K562 (cell line): ENCODE results near the gene LY6G6C. TPM values are rescaled to one million over a fixed set of nuclear protein-coding genes. Genes with fewer than 3 reads are reported as not detected.
A peak's percentile ranks its signal among the peaks of the same experiment; 100 is the strongest.

ENCODE experiments used
- ATF7 ChIP-seq: fragments of 450-650 bp; IDR thresholded peaks from 2 replicates; pipeline ENCODE4 v1.7.1; 2014; ENCODE audit warnings: mild to moderate bottlenecking, moderate library complexity
- BCL6 ChIP-seq: fragments of 250-450 bp; sonication (Bioruptor Pico); IDR thresholded peaks from 2 replicates; pipeline ENCODE4 v1.4.0; 2020
- C11orf30 ChIP-seq: fragments of 450-650 bp; IDR thresholded peaks from 2 replicates; pipeline ENCODE4 v1.6.1; 2016; ENCODE audit warnings: low read depth, mild to moderate bottlenecking
- FOXA3 ChIP-seq, 2 experiments: fragments of 450-650 bp in 1 of 2; sonication (generic) in 1 of 2; formaldehyde crosslinking; IDR thresholded peaks in 1 of 2; conservative IDR thresholded peaks in 1 of 2; 2 replicates each; pipeline versions ENCODE4 v1.4.0 to v1.8.0; 2020 to 2022; ENCODE audit warnings: mild to moderate bottlenecking in 2 of 2, missing genetic modification reagents in 1 of 2
- HNRNPL ChIP-seq: fragments of 200-400 bp; formaldehyde crosslinking; IDR thresholded peaks from 2 replicates; pipeline ENCODE4 v1.6.1; 2017; ENCODE audit warnings: low read depth, mild to moderate bottlenecking, low read length
- ILK ChIP-seq: fragments of 450-650 bp; IDR thresholded peaks from 2 replicates; pipeline ENCODE4 v1.6.1; 2016; ENCODE audit warnings: missing genetic modification characterization, low read depth, mild to moderate bottlenecking, missing compliant biosample characterization, moderate library complexity, borderline replicate concordance
- JUND ChIP-seq, 2 experiments: IDR thresholded peaks; 2 replicates in 1 of 2; 3 replicates in 1 of 2; pipeline ENCODE4 v1.6.1; 2011; ENCODE audit warnings: borderline replicate concordance in 2 of 2, low read depth in 2 of 2, low read length in 2 of 2, improper control_type of control experiment in 1 of 2, missing biosample characterization in 1 of 2, missing genetic modification characterization in 1 of 2, missing genetic modification reagents in 1 of 2
- LEF1 ChIP-seq: fragments of 450-650 bp; IDR thresholded peaks from 2 replicates; pipeline ENCODE4 v1.6.1; 2016; ENCODE audit warnings: mild to moderate bottlenecking
- MCM7 ChIP-seq, 2 experiments: fragments of 450-650 bp; IDR thresholded peaks; 2 replicates each; pipeline ENCODE4 v1.6.1; 2016 to 2018
- NEUROD1 ChIP-seq: fragments of 150-350 bp; IDR thresholded peaks from 2 replicates; pipeline ENCODE4 v1.6.1; 2014; ENCODE audit warnings: borderline replicate concordance, low read length, low read depth; ENCODE audit not compliant: partially characterized antibody
- NR2C1 ChIP-seq, 2 experiments: fragments of 450-650 bp; IDR thresholded peaks; 2 replicates each; pipeline ENCODE4 v1.6.1; 2017; ENCODE audit warnings: mild to moderate bottlenecking in 2 of 2, antibody characterized with exemption in 1 of 2, inconsistent platforms in 1 of 2, missing compliant biosample characterization in 1 of 2, missing genetic modification characterization in 1 of 2
- RFX5 ChIP-seq: IDR thresholded peaks from 2 replicates; pipeline ENCODE4 v1.6.1; 2011; ENCODE audit warnings: low read depth, mild to moderate bottlenecking, improper control_type of control experiment, low read length
- ZNF174 ChIP-seq: fragments of 250-450 bp; sonication (Bioruptor Pico); IDR thresholded peaks from 2 replicates; pipeline ENCODE4 v1.4.0; 2020; ENCODE audit warnings: mild to moderate bottlenecking
- polyA plus RNA-seq, 8 experiments: library from polyadenylated mRNA; depleted of rRNA in 4 of 8; stranded (reverse) in 5 of 8; unstranded in 3 of 8; fragments of >200 nt; fragmentation: Nextera tagmentation in 2 of 8; fragmentation: Illumina TruSeq in 1 of 8; extraction: Ambion mirVana in 2 of 8; extraction: Trizol in 1 of 8; gene quantifications; 2 replicates each; pipeline versions ENCODE4 v1.2.1 to v1.2.3, GENCODE V29; 2011 to 2014; ENCODE audit warnings: inconsistent platforms in 1 of 8, missing spikeins in 1 of 8
- total RNA-seq, 7 experiments: library from RNA; depleted of rRNA in 6 of 7; stranded (reverse); fragments of >200 nt in 6 of 7; fragmentation: Illumina TruSeq in 2 of 7; extraction: Trizol in 2 of 7; gene quantifications; 2 replicates each; pipeline versions ENCODE4 v1.2.1 to v1.2.3, GENCODE V29; 2011 to 2021; ENCODE audit warnings: low replicate concordance in 1 of 7
- TF ChIP-seq, protein P1 (sequence below): fragments of 450-650 bp; IDR thresholded peaks from 2 replicates; pipeline ENCODE4 v1.6.1; 2014; ENCODE audit warnings: low read depth, mild to moderate bottlenecking, moderate library complexity, borderline replicate concordance
- TF ChIP-seq, protein P2 (sequence below): sonication (generic); formaldehyde crosslinking; IDR thresholded peaks from 2 replicates; pipeline ENCODE4 v1.8.1; 2023; ENCODE audit warnings: mild to moderate bottlenecking, missing genetic modification reagents
- TF ChIP-seq, protein P3 (sequence below): fragments of 250-450 bp; sonication (Bioruptor Pico); IDR thresholded peaks from 2 replicates; pipeline ENCODE4 v1.4.0; 2020; ENCODE audit warnings: mild to moderate bottlenecking
- TF ChIP-seq, protein P4 (sequence below): sonication (generic); formaldehyde crosslinking; IDR thresholded peaks from 2 replicates; pipeline ENCODE4 v1.8.1; 2022; ENCODE audit warnings: missing genetic modification reagents
- TF ChIP-seq, protein P5 (sequence below): fragments of 450-650 bp; formaldehyde crosslinking; IDR thresholded peaks from 2 replicates; pipeline ENCODE4 v1.4.0; 2022; ENCODE audit warnings: missing genetic modification characterization

The LY6G6C gene
- total and polyA plus RNA-seq, 9 of the 15 experiments (the other 6 are each of a cell fraction or from before 2014, with no cell fraction given), result 0.06 to 0.20 TPM; not detected in 7

DNA sequence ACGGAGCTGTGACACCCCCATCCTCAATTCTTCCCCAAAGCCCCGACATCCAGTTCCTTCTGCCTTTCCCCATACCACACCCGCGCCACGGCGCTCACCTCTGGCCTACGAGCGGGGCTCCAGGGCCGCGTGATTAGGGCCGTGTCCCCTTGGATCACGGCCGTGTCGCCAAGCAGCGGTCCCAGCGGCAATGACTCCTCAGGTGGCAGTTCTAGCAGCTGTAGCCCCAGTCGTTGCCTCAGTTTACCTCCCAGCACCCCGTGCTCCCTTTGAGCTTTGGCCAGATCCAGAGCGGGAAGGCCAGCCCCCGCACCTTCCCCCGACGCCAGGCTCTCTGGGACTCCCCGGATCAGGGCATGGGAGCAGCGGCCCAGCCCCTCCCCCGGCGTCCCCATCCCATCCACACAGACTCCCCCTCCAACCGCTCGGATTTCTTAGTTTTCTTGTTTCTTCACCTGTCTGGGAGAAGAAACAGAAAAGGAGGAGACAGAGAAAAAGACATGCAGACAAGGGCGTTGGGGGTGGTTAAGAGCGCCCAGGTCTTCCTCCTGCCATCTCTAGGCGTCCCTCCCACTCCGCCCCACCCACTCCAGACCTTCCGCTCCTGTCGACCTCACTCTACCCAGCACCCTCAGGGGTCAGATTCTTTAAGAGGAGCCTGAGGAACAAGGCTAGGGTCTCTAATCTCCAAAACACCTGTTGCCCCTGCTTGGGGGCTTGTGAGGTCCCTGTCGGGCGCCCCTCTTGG lies 7.4 kb upstream of the LY6G6C start, which contains the start of gene DDAH2 (continued):
- TF ChIP-seq HNRNPL (no peak), FOXA3 (CRISPR knock-in tag; conservative IDR thresholded peaks at IDR 0.05 in 1 of 2, IDR thresholded peaks at IDR 0.05 in 1 of 2) (no peak), BCL6 (CRISPR knock-in tag) (no peak), MCM7 (IDR thresholded peaks at IDR 0.05) (no peak), ZNF174 (CRISPR knock-in tag) (no peak), C11orf30 (no peak), ATF7 (no peak), RFX5 (no peak), LEF1 (no peak), ILK (tag) (no peak), NR2C1 (IDR thresholded peaks at IDR 0.05) (no peak), NR2C1 (tag; IDR thresholded peaks at IDR 0.05) (no peak), NEUROD1 (no peak), JUND (IDR thresholded peaks at IDR 0.05; ENCODE audit: borderline replicate concordance, low read depth, low read length) (no peak), JUND (tag; IDR thresholded peaks at IDR 0.05; ENCODE audit: borderline replicate concordance, low read depth, low read length) (no peak; the same call in 2 of the 3 replicates)
- TF ChIP-seq, protein P1, sequence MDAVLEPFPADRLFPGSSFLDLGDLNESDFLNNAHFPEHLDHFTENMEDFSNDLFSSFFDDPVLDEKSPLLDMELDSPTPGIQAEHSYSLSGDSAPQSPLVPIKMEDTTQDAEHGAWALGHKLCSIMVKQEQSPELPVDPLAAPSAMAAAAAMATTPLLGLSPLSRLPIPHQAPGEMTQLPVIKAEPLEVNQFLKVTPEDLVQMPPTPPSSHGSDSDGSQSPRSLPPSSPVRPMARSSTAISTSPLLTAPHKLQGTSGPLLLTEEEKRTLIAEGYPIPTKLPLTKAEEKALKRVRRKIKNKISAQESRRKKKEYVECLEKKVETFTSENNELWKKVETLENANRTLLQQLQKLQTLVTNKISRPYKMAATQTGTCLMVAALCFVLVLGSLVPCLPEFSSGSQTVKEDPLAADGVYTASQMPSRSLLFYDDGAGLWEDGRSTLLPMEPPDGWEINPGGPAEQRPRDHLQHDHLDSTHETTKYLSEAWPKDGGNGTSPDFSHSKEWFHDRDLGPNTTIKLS, result no peak
- TF ChIP-seq, protein P2, sequence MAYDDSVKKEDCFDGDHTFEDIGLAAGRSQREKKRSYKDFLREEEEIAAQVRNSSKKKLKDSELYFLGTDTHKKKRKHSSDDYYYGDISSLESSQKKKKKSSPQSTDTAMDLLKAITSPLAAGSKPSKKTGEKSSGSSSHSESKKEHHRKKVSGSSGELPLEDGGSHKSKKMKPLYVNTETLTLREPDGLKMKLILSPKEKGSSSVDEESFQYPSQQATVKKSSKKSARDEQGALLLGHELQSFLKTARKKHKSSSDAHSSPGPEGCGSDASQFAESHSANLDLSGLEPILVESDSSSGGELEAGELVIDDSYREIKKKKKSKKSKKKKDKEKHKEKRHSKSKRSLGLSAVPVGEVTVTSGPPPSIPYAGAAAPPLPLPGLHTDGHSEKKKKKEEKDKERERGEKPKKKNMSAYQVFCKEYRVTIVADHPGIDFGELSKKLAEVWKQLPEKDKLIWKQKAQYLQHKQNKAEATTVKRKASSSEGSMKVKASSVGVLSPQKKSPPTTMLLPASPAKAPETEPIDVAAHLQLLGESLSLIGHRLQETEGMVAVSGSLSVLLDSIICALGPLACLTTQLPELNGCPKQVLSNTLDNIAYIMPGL (CRISPR knock-in tag), result peak; percentile 15; the same call in 1 of the 2 replicates
- TF ChIP-seq, protein P3, sequence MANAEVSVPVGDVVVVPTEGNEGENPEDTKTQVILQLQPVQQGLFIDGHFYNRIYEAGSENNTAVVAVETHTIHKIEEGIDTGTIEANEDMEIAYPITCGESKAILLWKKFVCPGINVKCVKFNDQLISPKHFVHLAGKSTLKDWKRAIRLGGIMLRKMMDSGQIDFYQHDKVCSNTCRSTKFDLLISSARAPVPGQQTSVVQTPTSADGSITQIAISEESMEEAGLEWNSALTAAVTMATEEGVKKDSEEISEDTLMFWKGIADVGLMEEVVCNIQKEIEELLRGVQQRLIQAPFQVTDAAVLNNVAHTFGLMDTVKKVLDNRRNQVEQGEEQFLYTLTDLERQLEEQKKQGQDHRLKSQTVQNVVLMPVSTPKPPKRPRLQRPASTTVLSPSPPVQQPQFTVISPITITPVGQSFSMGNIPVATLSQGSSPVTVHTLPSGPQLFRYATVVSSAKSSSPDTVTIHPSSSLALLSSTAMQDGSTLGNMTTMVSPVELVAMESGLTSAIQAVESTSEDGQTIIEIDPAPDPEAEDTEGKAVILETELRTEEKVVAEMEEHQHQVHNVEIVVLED, result no peak
- TF ChIP-seq, protein P4, sequence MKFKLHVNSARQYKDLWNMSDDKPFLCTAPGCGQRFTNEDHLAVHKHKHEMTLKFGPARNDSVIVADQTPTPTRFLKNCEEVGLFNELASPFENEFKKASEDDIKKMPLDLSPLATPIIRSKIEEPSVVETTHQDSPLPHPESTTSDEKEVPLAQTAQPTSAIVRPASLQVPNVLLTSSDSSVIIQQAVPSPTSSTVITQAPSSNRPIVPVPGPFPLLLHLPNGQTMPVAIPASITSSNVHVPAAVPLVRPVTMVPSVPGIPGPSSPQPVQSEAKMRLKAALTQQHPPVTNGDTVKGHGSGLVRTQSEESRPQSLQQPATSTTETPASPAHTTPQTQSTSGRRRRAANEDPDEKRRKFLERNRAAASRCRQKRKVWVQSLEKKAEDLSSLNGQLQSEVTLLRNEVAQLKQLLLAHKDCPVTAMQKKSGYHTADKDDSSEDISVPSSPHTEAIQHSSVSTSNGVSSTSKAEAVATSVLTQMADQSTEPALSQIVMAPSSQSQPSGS (CRISPR knock-in tag), result no peak
- TF ChIP-seq, protein P5, sequence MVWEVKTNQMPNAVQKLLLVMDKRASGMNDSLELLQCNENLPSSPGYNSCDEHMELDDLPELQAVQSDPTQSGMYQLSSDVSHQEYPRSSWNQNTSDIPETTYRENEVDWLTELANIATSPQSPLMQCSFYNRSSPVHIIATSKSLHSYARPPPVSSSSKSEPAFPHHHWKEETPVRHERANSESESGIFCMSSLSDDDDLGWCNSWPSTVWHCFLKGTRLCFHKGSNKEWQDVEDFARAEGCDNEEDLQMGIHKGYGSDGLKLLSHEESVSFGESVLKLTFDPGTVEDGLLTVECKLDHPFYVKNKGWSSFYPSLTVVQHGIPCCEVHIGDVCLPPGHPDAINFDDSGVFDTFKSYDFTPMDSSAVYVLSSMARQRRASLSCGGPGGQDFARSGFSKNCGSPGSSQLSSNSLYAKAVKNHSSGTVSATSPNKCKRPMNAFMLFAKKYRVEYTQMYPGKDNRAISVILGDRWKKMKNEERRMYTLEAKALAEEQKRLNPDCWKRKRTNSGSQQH (CRISPR knock-in tag), result no peak
